ENCODE data around the gene SLC22A5. TPM values are rescaled to one million over a fixed set of nuclear protein-coding genes. Genes with fewer than 3 reads are reported as not detected.

The SLC22A5 gene
- total and polyA plus RNA-seq, 9 of the 15 experiments (the other 6 are each of a cell fraction or from before 2014, with no cell fraction given) = 3.0 to 16.6 (median 8.3) TPM

- in situ Hi-C loops (cut with MboI) = no loop called here
- CTCF ChIA-PET (ENCODE audit: low intra/inter-chr PET ratio) = no interaction called here
- POLR2A ChIA-PET = interaction anchor here (1.5 kb wide), 1 partner anchor 10 kb away, joined by 8 read pairs; no protein-coding TSS in a partner anchor
Observed at GRCh38 chr5:132362086-132362485, 7.4 kb upstream of the SLC22A5 start.

More at GRCh38 chr5:132362086-132362485, 7.4 kb upstream of the SLC22A5 start:
- Histone ChIP-seq H3K79me2 (ENCODE audit: control insufficient read depth, insufficient read depth, low read length) (no peaks in the 10 kb centered on the region), H3K4me1 (replicated peaks in 1 of 2; ENCODE audit: control insufficient read depth in 2 of 2, insufficient read depth in 2 of 2, low read length in 2 of 2) (peaks cover 0 to 7% of the 10 kb centered on the region in 2 experiments; a peak in 3 of 5 replicates), H3K4me3 (no peak overlapping the region), H3K9me3 (replicated peaks; ENCODE audit: control insufficient read depth, insufficient read depth, low read depth, low read length) (no peaks in the 10 kb centered on the region), H3K9me1 (ENCODE audit: control insufficient read depth, insufficient read depth, low read length) (no peaks in the 10 kb centered on the region), H3K4me2 (ENCODE audit: insufficient read depth, low read length) (no peak overlapping the region), H2AFZ (ENCODE audit: low read depth, low read length) (no peak overlapping the region), H3K27ac (ENCODE audit: extremely low read depth, low read depth, low read length) (no peak overlapping the region), H3K27me3 (ENCODE audit: control insufficient read depth in 2 of 2, insufficient read depth in 2 of 2, low read length in 2 of 2) (no peaks in the 10 kb centered on the region), H3K36me3 (ENCODE audit: control insufficient read depth, insufficient read depth, low read length) (peaks cover 7% of the 10 kb centered on the region), H3K9ac (ENCODE audit: insufficient read depth in 1 of 2, low read depth in 2 of 2, low read length in 2 of 2) (no peak overlapping the region), H4K20me1 (replicated peaks; ENCODE audit: control insufficient read depth, insufficient read depth, low read length) (no peaks in the 10 kb centered on the region)
- no peak for DNase-seq (ENCODE audit: extremely low read depth in 1 of 4, low spot score in 3 of 4)
- BruUV-seq (replicated peaks) = no TSS peak
- no peak for ATAC-seq
- WGBS (ENCODE audit: insufficient coverage, low coverage, missing lambda C conversion rate) = 70% methylated on average over 2 of the region's 2 CpGs
- intact Hi-C loops (cut with micrococcal nuclease) = no loop called here
- no peak for TF ChIP-seq KAT7 (CRISPR knock-in tag; IDR thresholded peaks at IDR 0.05; ENCODE audit: borderline replicate concordance)
- TF ChIP-seq WHSC1 (IDR thresholded peaks at IDR 0.05; ENCODE audit: low read length) = no peak
- TF ChIP-seq CBFA2T3 (IDR thresholded peaks at IDR 0.05) = no peak
- TF ChIP-seq CEBPG (CRISPR knock-in tag; IDR thresholded peaks at IDR 0.05) = no peak
- TF ChIP-seq CEBPG (tag; conservative IDR thresholded peaks at IDR 0.05 in 1 of 2, IDR thresholded peaks at IDR 0.05 in 1 of 2) = no peak
- no peak for TF ChIP-seq HDAC1 (IDR thresholded peaks at IDR 0.05)
- TF ChIP-seq ZNF324 (CRISPR knock-in tag; IDR thresholded peaks at IDR 0.05) = no peak
- TF ChIP-seq BCOR (IDR thresholded peaks at IDR 0.05) = no peak
- no peak for TF ChIP-seq MXD1 (CRISPR knock-in tag; IDR thresholded peaks at IDR 0.05; ENCODE audit: borderline replicate concordance, poor library complexity, severe bottlenecking)
- TF ChIP-seq PHB2 (IDR thresholded peaks at IDR 0.05; ENCODE audit: low read depth) = no peak
- TF ChIP-seq ZC3H4 (CRISPR knock-in tag; IDR thresholded peaks at IDR 0.05; ENCODE audit: borderline replicate concordance) = no peak
- no peak for TF ChIP-seq FOXK2 (conservative IDR thresholded peaks at IDR 0.05 in 1 of 2, IDR thresholded peaks at IDR 0.05 in 1 of 2; ENCODE audit: low read depth in 2 of 2)
- TF ChIP-seq HCFC1 (IDR thresholded peaks at IDR 0.05; ENCODE audit: low read depth, low read length) = no peak
- no peak for TF ChIP-seq CTBP1 (IDR thresholded peaks at IDR 0.05; ENCODE audit: borderline replicate concordance)
- no peak for TF ChIP-seq ZNF75A (CRISPR knock-in tag; IDR thresholded peaks at IDR 0.05)
- no peak for TF ChIP-seq STAT5B (CRISPR knock-in tag; IDR thresholded peaks at IDR 0.05)
- no peak for TF ChIP-seq PATZ1 (CRISPR knock-in tag; IDR thresholded peaks at IDR 0.05; ENCODE audit: borderline replicate concordance)
- no peak for TF ChIP-seq ZNF347 (CRISPR knock-in tag; IDR thresholded peaks at IDR 0.05; ENCODE audit: low read depth)
- no peak for TF ChIP-seq CREB1 (IDR thresholded peaks at IDR 0.05)
- TF ChIP-seq CREB1 (CRISPR knock-in tag; IDR thresholded peaks at IDR 0.05) = no peak
- TF ChIP-seq RBFOX2 (IDR thresholded peaks at IDR 0.05; ENCODE audit: low read depth, low read length) = no peak
- TF ChIP-seq DMBX1 (CRISPR knock-in tag; IDR thresholded peaks at IDR 0.05; ENCODE audit: borderline replicate concordance) = no peak
- no peak for FAIRE-seq
